ENCODE measurements around the gene PRR13. TPM values are rescaled to one million over a fixed set of nuclear protein-coding genes. Genes with fewer than 3 reads are reported as not detected.
"Not testable (repeated sequence)": the region's sequence is repeated elsewhere in the genome, so short reads cannot be mapped to it uniquely, and the experiment has no call there.

PRR13 gene
- total RNA-seq, 1 donor from 2014 or later, result 4.9 TPM

GRCh38 chr12:53466640-53467039 is 25.1 kb downstream of the PRR13 start:
- no peak for FAIRE-seq
- no peak for DNase-seq (ENCODE audit: low spot score in 2 of 2)

- DNase-seq (ENCODE audit: low spot score in 2 of 2) (no peak), FAIRE-seq (no peak)
Observed at GRCh38 chr12:53467082-53467481, 25.5 kb downstream of the PRR13 start.

- FAIRE-seq, result no peak
- DNase-seq (ENCODE audit: low spot score in 2 of 2), result no peak
Observed at GRCh38 chr12:53467880-53468279, 26.3 kb downstream of the PRR13 start.

- FAIRE-seq, result no peak
Observed at GRCh38 chr12:53468282-53468681, 26.7 kb downstream of the PRR13 start.

GRCh38 chr12:53472056-53472582 is 30.6 kb downstream of the PRR13 start:
- no peak for DNase-seq (ENCODE audit: low spot score in 2 of 2)
- FAIRE-seq, result no peak

More at GRCh38 chr12:53468282-53468681, 26.7 kb downstream of the PRR13 start:
- DNase-seq (ENCODE audit: low spot score in 2 of 2), result no peak

GRCh38 chr12:53474077-53474476 is 32.5 kb downstream of the PRR13 start:
- FAIRE-seq (no peak), DNase-seq (ENCODE audit: low spot score in 2 of 2) (no peak)

GRCh38 chr12:53474819-53475218 is 33.3 kb downstream of the PRR13 start:
- no peak for DNase-seq (ENCODE audit: low spot score in 2 of 2)
- no peak for FAIRE-seq

GRCh38 chr12:53476769-53477209 is 35.3 kb downstream of the PRR13 start:
- no peak for FAIRE-seq
- no peak for DNase-seq (ENCODE audit: low spot score in 2 of 2)

GRCh38 chr12:53478865-53479264 is 37.3 kb downstream of the PRR13 start:
- FAIRE-seq (no peak), DNase-seq (ENCODE audit: low spot score in 2 of 2) (no peak)

- DNase-seq (ENCODE audit: low spot score in 2 of 2) (no peak), FAIRE-seq (no peak)
Observed at GRCh38 chr12:53479331-53479730, 37.8 kb downstream of the PRR13 start.

- FAIRE-seq (no peak), DNase-seq (ENCODE audit: low spot score in 2 of 2) (no peak)
Observed at GRCh38 chr12:53480491-53481442, 39.2 kb downstream of the PRR13 start.

GRCh38 chr12:53481458-53481857 is 39.9 kb downstream of the PRR13 start:
- DNase-seq (ENCODE audit: low spot score in 2 of 2); FAIRE-seq: not testable (repeated sequence)

GRCh38 chr12:53481939-53482586 is 40.5 kb downstream of the PRR13 start:
- FAIRE-seq (no peak), DNase-seq (ENCODE audit: low spot score in 2 of 2) (no peak)

- DNase-seq (ENCODE audit: low spot score in 2 of 2) (no peak), FAIRE-seq (no peak)
Observed at GRCh38 chr12:53482626-53483168, 41.2 kb downstream of the PRR13 start.

- FAIRE-seq, result no peak
- no peak for DNase-seq (ENCODE audit: low spot score in 2 of 2)
Observed at GRCh38 chr12:53483225-53483978, 41.9 kb downstream of the PRR13 start.

- FAIRE-seq (no peak), DNase-seq (ENCODE audit: low spot score in 2 of 2) (no peak)
Observed at GRCh38 chr12:53483979-53484377, 42.4 kb downstream of the PRR13 start.

GRCh38 chr12:53484686-53485575 is 43.4 kb downstream of the PRR13 start:
- DNase-seq (ENCODE audit: low spot score in 2 of 2) (no peak), FAIRE-seq (no peak)

- DNase-seq (ENCODE audit: low spot score in 2 of 2) (no peak), FAIRE-seq (no peak)
Observed at GRCh38 chr12:53485955-53486735, 44.6 kb downstream of the PRR13 start.
